GM13976 (cell line): Measurements from ENCODE around the gene TXNIP.
A peak's percentile ranks its signal among the peaks of the same experiment; 100 is the strongest.

Experiments
- DNase-seq: peaks from one replicate; pipeline ENCODE4 v3.0.0; 2012; ENCODE audit warnings: low spot score
- in situ Hi-C: fragments of 300-500 bp; cut with MboI; formaldehyde crosslinking; loops from one replicate; pipeline ENCODE4 v1.12.0; 2022; ENCODE audit warnings: low sequenced_read_pairs, mixed read lengths, inconsistent platforms; ENCODE audit not compliant: unreplicated experiment
- TF ChIP-seq, protein P1 (sequence below): IDR thresholded peaks from 2 replicates; pipeline ENCODE4 v1.5.1; 2012; ENCODE audit warnings: borderline replicate concordance, mild to moderate bottlenecking; ENCODE audit not compliant: insufficient read depth; ENCODE audit errors: extremely low read depth, missing control alignments, control extremely low read depth

TXNIP gene, protein sequence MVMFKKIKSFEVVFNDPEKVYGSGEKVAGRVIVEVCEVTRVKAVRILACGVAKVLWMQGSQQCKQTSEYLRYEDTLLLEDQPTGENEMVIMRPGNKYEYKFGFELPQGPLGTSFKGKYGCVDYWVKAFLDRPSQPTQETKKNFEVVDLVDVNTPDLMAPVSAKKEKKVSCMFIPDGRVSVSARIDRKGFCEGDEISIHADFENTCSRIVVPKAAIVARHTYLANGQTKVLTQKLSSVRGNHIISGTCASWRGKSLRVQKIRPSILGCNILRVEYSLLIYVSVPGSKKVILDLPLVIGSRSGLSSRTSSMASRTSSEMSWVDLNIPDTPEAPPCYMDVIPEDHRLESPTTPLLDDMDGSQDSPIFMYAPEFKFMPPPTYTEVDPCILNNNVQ

DNA sequence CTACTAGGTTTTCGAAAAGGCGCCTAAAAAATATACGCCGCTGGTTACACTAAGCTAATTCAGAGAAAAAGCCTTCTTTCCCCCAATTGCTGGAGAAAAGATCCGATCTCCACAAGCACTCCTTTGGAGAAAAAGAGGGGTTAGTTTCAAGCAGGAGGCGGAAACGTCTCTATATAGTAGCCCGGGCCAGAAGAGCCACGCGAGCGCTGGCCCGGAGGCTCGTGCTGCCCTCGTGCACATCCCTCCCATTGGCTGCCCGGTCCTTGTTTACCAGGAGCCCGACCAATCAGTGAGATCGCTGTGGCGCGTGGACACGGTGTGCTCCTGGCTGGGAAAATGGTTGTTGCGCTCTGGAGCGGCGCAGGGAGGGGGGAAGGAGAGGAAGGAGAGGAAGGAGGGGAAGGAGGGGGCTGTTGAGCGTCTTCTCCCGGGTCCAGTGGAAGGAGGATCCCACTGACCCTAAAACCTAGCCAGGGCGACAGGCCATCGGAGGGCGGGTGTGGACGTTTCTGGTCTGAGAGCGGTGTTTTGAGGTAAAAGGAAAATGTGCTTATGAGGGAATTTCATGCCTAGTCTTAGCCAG, at the start of gene TXNIP:
TXNIP (minus strand) TSS at position 147 of the 583 bp plus-strand sequence. CDS start 313 bp downstream, outside the sequence.
- DNase-seq: peak; percentile 96
- TF ChIP-seq, protein P1, sequence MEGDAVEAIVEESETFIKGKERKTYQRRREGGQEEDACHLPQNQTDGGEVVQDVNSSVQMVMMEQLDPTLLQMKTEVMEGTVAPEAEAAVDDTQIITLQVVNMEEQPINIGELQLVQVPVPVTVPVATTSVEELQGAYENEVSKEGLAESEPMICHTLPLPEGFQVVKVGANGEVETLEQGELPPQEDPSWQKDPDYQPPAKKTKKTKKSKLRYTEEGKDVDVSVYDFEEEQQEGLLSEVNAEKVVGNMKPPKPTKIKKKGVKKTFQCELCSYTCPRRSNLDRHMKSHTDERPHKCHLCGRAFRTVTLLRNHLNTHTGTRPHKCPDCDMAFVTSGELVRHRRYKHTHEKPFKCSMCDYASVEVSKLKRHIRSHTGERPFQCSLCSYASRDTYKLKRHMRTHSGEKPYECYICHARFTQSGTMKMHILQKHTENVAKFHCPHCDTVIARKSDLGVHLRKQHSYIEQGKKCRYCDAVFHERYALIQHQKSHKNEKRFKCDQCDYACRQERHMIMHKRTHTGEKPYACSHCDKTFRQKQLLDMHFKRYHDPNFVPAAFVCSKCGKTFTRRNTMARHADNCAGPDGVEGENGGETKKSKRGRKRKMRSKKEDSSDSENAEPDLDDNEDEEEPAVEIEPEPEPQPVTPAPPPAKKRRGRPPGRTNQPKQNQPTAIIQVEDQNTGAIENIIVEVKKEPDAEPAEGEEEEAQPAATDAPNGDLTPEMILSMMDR: no peak
- in situ Hi-C loops: loop anchor here (10.0 kb wide), 1 partner anchor 162 kb away; no protein-coding TSS in a partner anchor

DNA sequence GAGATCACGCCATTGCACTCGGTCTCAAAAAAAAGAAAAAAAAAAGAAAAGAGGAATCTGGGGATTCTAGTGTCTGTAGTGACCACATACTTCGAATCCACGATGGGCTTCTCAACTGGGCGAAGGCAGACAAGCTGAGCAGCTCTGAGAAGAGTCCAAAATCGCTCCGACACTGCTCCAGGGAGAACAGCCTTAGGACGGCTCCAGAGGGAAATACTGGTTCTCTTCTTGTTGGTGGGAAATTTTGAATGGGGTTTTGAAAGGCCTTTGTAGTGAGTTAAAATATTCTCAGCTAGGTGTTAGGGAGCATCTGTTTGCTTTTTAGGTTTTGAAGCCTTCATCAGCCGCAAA, 43.4 kb upstream of the TXNIP start:
- TF ChIP-seq, protein P1: no peak
- in situ Hi-C loops: no loop called here
- DNase-seq: no peak

DNA sequence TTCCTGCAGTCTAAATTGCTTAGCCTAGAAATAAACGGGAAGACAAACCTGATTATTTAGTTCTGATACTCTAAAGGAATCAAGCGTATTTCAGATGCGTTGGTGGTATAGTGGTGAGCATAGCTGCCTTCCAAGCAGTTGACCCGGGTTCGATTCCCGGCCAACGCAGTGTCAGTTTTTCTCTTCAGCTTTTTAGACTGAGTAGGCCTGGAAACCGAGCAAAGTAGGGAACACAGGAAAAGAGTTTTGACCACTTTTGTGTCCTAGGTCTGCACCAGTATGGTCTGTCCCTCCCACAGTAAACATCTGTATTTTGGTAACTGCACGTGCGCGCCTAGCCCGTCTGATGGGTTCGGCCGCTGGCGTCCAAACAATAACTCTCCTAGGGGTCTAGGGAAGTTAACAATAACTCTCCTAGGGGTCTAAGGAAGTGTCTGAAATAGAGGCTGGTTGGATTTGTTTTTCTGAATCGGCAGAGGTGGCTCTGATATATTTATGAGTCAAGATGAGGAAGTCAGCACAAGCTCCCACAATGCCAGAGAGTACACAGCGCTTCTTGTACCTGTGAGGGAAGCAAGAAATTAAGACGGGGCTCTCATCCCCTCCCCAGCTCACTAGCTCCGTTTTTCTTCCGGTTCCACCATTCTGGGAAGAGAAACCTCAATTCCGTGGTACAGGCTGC, 40.7 kb upstream of the TXNIP start:
- TF ChIP-seq, protein P1: no peak
- peak; percentile 56 for DNase-seq
- in situ Hi-C loops: no loop called here

DNA sequence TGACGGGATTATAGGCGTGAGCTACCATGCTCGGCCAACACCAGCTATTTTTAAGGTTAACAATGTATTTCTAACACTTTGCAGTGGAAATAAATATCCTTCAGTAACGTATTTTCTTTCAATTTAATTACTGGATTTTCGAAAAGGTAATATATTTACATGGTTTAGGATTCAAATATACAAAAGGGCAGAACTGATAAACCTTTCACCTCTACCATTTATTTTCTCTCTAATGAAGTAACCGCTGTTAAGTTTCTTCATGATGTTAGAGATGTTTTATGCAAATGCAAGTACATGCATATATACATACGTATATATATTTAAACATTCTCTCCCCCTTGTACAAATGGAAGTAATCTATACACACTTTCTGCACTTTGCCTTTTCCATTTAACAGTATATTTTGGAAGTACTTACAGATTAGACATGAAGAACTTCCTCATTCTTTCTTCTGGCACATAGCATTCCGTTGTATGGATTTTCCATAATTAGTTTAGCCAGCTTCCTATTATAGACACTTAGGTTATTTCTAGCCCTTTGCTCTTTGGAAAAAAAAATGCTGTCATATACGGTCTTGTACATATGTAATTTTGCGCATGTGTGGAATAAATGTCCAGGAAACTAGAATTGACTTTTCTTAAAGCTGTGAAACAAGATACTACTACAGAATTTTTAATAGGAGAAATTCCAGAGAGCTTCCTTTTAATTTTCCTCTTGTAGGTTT, 40.0 kb upstream of the TXNIP start:
- in situ Hi-C loops: no loop called here
- no peak for DNase-seq
- TF ChIP-seq, protein P1: no peak

DNA sequence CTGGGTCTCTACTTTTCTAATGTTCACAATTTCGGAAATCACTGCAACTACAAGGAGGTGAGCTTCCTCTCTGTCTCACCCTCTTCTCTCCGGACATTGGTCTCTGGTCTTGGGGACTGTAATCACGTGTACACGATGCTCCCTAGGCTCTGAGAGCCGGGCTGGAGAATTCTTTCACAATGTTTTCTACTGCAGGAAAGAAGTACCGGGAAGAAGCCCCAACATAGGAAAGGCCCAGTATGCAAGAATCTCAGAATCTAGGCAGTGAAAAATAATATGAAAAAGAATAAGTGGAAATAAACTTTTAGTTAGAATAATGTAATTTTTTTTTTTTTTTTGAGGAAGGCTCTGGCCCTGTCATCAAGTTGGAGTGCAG, 38.7 kb upstream of the TXNIP start:
- in situ Hi-C loops: no loop called here
- DNase-seq: no peak

DNA sequence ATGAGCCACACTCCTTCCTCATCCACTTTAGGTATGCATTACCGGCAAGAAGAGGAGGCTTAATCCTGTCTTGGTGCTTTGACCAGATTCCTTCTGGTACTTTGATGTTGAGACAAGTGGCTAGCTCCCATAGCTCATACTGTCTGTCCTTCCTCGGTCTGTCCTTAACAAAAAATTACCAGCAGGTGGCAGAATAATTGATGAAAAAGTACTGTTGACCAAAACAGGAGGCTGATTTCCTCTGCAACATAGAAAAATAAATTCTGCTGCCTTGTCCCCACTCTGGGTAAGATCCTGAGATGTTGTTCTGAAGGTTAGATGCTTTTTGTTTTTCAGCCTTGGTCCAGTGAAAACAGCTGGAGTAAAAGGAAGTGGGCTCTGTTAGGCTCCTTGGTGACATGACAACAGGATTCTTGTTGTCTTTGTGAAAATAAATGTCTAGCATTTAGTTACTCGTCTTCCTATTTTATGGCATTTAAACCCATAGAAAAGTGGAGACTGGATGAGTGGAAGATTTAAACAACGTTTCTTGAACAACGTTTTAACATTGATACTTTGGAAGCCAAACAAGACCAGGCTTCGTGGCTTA, 36.3 kb upstream of the TXNIP start:
- peak; percentile 42 for DNase-seq
- in situ Hi-C loops: no loop called here
- TF ChIP-seq, protein P1: peak; percentile 52

More for the DNA sequence above, 38.7 kb upstream of the TXNIP start:
- TF ChIP-seq, protein P1: no peak
